ENCODE results near the gene GPR25.

DNA sequence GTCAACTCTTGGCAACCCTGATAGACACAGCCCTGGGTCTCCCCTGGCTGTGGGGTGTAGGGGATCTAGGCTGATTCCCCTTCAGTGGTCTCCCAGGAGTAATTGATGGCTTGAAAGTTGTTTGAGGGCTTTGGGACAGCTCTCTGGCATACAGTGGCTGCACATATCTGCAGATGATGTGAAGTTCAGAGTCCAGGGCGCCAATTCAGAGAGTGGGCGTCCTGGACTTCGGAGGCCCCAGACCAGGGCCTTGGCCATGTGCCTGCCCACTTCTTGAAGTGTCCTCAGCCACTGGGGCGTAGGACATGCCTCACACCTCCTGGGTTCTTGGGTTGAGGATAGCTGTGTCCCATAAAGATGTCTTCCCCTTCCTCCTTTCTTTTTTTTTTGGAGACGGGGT lies 24.5 kb downstream of the GPR25 start:
- TF ChIP-seq CTCF (conservative IDR thresholded peaks at IDR 0.05; ENCODE audit: low read length) (no peak), EZH2phosphoT487 (IDR thresholded peaks at IDR 0.05; ENCODE audit: borderline replicate concordance) (no peak)
